Activated naive CD4-positive, alpha-beta T cell treated with anti-CD3 and anti-CD28 coated beads, Interleukin-2, amount 50 U/mL, for 24 hours (primary cell): ENCODE results near the gene TAF4.
"Not testable (repeated sequence)": the region's sequence is repeated elsewhere in the genome, so short reads cannot be mapped to it uniquely, and the experiment has no call there.

Source experiments
- H3K27ac Mint-ChIP-seq: one replicate; pipeline ENCODE4 v1.8.0; 2021; ENCODE audit warnings: mild to moderate bottlenecking, mixed read lengths
- H3K27me3 Mint-ChIP-seq: one replicate; pipeline ENCODE4 v1.8.0; 2021; ENCODE audit warnings: mixed read lengths
- H3K36me3 Mint-ChIP-seq: one replicate; pipeline ENCODE4 v1.8.0; 2021; ENCODE audit warnings: mixed read lengths
- H3K4me1 Mint-ChIP-seq: one replicate; pipeline ENCODE4 v1.8.0; 2021; ENCODE audit warnings: mixed read lengths
- H3K4me3 Mint-ChIP-seq: one replicate; pipeline ENCODE4 v1.8.0; 2021; ENCODE audit warnings: mild to moderate bottlenecking, mixed read lengths
- H3K9me3 Mint-ChIP-seq: one replicate; pipeline ENCODE4 v1.8.0; 2021; ENCODE audit warnings: mixed read lengths

TAF4 gene

DNA sequence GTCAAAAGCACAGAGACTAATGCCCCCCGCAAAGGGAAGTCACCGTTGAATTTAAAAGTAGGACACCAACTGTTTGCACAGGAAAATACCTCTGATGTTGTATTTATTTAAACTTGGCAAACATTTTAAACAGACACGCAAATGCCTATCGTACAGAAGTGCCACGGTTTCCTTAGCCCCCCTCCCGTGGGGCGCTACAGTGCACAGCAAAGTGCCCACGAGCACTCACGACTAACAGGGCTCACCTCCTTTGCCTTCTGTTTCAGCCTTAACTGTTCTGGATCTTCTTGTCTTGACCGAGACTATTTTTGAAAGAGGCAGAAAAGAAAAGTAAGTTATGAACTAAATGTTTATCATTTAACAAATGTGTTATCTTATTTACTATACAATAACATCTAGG, 67.8 kb downstream of the TAF4 start:
- no peak overlapping the region for H3K4me3 Mint-ChIP-seq
- H3K27ac Mint-ChIP-seq = no peak overlapping the region
- H3K9me3 Mint-ChIP-seq = no peaks in the 10 kb centered on the region
- H3K4me1 Mint-ChIP-seq = no peaks in the 10 kb centered on the region
- H3K27me3 Mint-ChIP-seq = no peaks in the 10 kb centered on the region
- H3K36me3 Mint-ChIP-seq = peaks cover 48% of the 10 kb centered on the region

DNA sequence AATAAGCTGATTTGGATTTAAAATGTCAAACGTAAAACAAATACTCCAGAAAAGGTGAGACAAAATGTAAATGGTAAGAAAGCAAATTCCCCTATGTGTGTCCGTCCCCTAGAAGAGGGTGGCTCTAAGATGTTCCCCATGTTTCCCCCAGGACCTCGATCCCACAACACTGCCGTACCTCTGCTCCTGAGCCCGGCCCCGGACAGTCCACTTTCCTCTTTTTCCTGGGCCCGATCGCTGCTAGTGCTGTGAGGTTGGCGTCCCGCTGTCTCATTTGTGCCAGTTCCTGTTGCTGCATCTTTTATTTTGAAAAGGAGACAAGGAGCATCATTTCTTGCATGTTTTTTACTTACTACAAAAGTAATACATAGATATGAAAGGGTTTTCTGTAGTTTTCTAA, 68.3 kb downstream of the TAF4 start:
- H3K9me3 Mint-ChIP-seq = no peaks in the 10 kb centered on the region
- H3K27ac Mint-ChIP-seq = no peak overlapping the region
- H3K36me3 Mint-ChIP-seq = peaks cover 51% of the 10 kb centered on the region
- H3K4me1 Mint-ChIP-seq = no peaks in the 10 kb centered on the region
- no peaks in the 10 kb centered on the region for H3K27me3 Mint-ChIP-seq
- no peak overlapping the region for H3K4me3 Mint-ChIP-seq

DNA sequence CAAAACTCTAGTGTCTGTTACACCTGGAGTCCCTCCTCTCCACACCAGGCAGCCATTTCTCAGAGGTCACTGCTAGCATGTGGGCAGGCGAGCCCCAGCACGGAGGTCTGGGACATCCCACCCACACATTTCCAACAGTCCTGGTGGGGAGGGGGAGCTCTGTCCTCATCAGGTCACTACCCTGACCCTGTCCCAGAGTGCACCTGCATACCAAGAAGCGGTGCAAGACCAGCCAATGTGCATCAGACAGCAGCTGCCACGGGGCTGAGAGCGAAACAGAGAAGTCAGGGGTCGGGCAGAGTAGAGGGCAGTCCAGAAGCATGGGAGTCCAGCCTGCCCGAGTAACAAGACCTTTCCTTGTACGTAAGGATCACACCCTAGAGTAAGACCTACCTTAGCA, 71.1 kb downstream of the TAF4 start:
- no peak overlapping the region for H3K27ac Mint-ChIP-seq
- H3K4me1 Mint-ChIP-seq = no peaks in the 10 kb centered on the region
- H3K4me3 Mint-ChIP-seq = no peak overlapping the region
- H3K36me3 Mint-ChIP-seq = peaks cover 65% of the 10 kb centered on the region
- H3K27me3 Mint-ChIP-seq = no peaks in the 10 kb centered on the region
- peaks cover 9% of the 10 kb centered on the region for H3K9me3 Mint-ChIP-seq

DNA sequence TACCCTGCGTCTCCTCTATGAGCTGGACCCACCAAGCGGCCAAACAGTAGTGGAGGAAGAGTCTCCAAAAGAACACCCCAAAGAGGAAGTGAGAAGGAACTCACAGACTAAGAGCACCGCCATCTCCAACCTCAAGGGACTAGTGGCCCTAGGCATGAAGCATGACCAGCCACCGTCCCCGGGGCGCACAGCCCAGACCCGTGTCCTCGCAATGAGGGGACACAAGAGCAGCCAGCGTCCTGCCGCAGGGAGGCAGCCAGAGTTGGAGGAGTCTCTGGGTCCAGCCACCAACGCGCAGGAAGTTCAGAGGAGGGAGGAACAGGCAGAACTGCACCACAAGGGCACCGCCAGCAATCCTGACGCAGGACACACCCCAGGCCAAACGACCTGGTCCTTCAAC, 72.6 kb downstream of the TAF4 start:
- Mint-ChIP-seq H3K27me3 (no peaks in the 10 kb centered on the region), H3K9me3 (peaks cover 9% of the 10 kb centered on the region), H3K4me1 (no peaks in the 10 kb centered on the region), H3K36me3 (peaks cover 71% of the 10 kb centered on the region), H3K4me3 (no peak overlapping the region), H3K27ac (peak overlapping the region; percentile 46)

DNA sequence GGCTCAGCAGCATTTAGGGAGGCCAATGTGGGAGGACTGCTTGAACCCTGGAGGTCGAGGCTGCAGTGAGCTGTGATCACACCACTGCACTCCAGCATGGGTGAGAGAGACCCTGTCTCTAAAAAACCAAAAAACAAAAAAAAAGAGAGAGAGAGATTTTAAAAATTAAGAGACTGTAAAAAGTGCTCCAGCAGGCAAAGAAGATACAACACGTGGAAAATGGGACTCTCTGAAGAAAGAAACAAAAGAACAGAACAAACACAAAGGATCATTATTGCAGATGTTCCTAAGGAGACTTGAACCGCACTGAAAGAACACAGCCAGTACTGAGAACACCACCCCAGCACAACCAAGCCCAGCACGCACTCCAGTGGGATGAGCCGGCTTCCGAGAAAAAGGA, 74.2 kb downstream of the TAF4 start:
- Mint-ChIP-seq H3K4me3 (no peak overlapping the region), H3K36me3 (peaks cover 69% of the 10 kb centered on the region), H3K27ac (no peak overlapping the region)

DNA sequence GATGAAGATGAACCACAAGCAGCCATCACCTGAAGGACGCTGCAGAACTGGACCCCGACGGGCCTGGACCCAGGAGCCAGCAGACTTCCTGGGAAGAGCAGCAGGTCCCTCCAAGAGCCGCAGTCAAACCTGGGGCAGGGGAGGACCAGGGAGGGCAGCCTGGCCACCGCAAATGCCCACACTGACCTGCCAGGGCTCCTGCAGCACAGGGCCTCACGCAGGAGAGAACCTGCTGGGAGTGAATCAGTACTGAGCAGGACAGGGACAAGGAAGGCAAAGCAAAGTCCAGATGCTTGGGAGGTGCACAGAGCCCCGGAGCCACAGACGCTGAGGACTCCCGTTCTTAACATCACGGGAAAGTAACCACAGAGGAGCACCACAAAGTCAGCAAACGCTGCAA, 75.2 kb downstream of the TAF4 start:
- Mint-ChIP-seq H3K27me3 (no peaks in the 10 kb centered on the region), H3K9me3 (peaks cover 9% of the 10 kb centered on the region), H3K4me1 (peaks cover 4% of the 10 kb centered on the region), H3K27ac (no peak overlapping the region), H3K4me3 (no peak overlapping the region), H3K36me3 (peaks cover 67% of the 10 kb centered on the region)

More for the DNA sequence above, 74.2 kb downstream of the TAF4 start:
- peaks cover 2% of the 10 kb centered on the region for H3K4me1 Mint-ChIP-seq
- H3K27me3 Mint-ChIP-seq = no peaks in the 10 kb centered on the region
- peaks cover 9% of the 10 kb centered on the region for H3K9me3 Mint-ChIP-seq

DNA sequence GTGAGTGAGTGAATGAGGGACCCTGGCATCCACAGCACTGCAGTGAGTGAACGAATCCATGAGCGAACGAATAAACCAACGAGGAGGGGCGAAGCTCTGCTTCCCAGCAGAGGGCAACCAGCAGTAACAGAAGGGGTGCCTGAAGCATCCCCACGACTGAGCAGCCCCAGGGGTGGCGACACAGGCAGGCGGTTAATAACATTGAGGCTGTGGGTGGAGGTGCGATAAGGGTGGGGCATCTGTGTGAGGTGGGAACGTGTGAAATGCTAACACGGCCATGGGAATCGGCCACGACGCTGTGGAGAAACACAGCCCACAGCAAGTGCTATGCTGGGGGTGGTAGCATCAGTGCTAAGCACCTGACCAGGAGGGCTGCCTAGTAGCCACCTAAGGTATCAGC, 75.9 kb downstream of the TAF4 start:
- H3K27ac Mint-ChIP-seq = no peak overlapping the region
- no peaks in the 10 kb centered on the region for H3K27me3 Mint-ChIP-seq
- peaks cover 61% of the 10 kb centered on the region for H3K36me3 Mint-ChIP-seq
- H3K4me3 Mint-ChIP-seq = peak overlapping the region; percentile 30
- H3K9me3 Mint-ChIP-seq = peaks cover 9% of the 10 kb centered on the region
- peaks cover 4% of the 10 kb centered on the region for H3K4me1 Mint-ChIP-seq

DNA sequence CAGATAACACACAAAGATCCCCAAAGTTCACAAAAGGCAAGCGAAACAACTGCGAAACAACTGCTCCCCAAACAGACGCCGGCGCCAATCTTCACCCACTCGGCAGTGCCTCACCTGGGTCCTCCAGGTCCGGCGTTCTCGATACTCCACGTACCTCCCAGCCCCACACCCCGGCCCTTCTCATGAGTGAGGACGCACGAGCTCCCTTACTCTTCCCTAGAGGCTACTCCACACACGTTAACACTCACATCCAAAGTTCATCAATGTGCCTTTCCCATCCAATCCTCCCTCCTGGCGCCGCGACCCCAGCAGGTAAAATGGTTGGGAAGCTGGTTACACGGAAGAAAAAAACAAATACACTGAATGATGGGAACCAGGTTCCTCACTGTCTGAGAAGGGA, 77.0 kb downstream of the TAF4 start:
- H3K4me3 Mint-ChIP-seq = no peak overlapping the region

DNA sequence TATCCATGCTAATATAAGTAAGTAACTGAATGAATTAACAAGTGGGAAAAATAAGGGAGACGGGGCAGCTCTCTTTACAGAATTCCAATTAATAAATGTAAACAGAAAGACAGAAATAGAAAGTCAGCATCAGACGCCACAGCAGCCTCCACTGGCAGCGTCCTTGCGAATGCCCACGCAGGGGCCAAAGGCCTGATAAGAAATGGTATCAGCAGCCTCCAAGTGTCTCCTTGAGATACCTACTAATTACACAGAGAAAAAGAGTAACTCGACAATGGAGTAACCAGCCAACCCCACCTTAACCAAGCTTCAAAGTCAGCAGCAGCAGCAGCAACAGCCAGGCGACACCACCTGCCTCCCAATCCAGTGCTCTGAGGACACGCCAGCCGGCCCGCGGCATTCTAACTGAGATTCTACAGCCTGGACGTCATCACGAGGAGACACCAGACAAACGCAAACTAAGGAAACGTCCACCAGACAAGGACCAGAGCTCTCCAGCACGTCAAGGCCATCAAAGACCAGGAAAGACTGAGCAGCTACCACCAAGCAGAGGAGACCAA, 78.8 kb downstream of the TAF4 start:
- Mint-ChIP-seq H3K9me3 (peaks cover 6% of the 10 kb centered on the region), H3K4me1 (peaks cover 21% of the 10 kb centered on the region), H3K36me3 (peaks cover 46% of the 10 kb centered on the region), H3K4me3 (no peak overlapping the region), H3K27me3 (no peaks in the 10 kb centered on the region), H3K27ac (no peak overlapping the region)

More for the DNA sequence above, 77.0 kb downstream of the TAF4 start:
- Mint-ChIP-seq H3K9me3 (peaks cover 9% of the 10 kb centered on the region), H3K36me3 (peaks cover 60% of the 10 kb centered on the region), H3K27me3 (no peaks in the 10 kb centered on the region), H3K4me1 (peaks cover 13% of the 10 kb centered on the region), H3K27ac (no peak overlapping the region)

DNA sequence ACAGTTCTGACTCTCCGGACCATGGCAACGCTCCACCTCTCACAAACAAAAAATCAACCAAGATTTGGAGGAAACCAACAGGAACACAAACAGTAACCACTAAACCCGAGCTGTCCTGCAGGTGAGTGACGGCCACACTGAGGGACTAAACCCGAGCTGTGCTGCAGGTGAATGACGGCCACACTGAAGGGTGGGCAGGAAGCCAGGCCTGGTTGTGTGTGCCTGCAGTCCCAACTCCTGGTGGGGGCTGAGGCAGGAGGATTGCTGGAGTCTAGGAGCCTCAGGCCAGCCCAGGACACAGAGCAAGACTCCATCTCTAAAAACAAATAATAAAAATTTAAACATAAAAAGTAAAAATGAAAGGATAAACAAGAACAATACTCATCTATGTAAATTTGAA, 80.6 kb downstream of the TAF4 start:
- no peaks in the 10 kb centered on the region for H3K27me3 Mint-ChIP-seq
- no peak overlapping the region for H3K4me3 Mint-ChIP-seq
- peaks cover 30% of the 10 kb centered on the region for H3K4me1 Mint-ChIP-seq
- H3K36me3 Mint-ChIP-seq = peaks cover 36% of the 10 kb centered on the region
- H3K27ac Mint-ChIP-seq = no peak overlapping the region
- H3K9me3 Mint-ChIP-seq = no peaks in the 10 kb centered on the region

DNA sequence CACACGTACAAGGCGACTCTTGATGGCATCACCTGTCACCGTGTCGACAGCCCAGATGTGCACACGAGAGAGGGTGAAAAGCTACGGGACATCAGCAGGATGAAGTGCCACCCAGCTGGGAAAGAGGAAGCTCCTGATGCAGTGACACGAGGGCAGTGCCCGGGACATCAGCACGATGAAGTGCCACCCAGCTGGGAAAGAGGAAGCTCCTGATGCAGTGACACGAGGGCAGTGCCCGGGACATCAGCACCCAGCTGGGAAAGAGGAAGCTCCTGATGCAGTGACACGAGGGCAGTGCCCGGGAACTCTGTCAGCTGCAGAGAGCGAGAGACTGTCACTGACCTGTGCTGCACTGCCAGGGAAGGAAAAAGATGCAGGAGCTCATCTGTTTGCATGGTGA, 81.2 kb downstream of the TAF4 start:
- H3K27me3 Mint-ChIP-seq, H3K9me3 Mint-ChIP-seq, H3K4me3 Mint-ChIP-seq, H3K27ac Mint-ChIP-seq: not testable (repeated sequence)
- H3K36me3 Mint-ChIP-seq = peaks cover 31% of the 10 kb centered on the region
- peaks cover 30% of the 10 kb centered on the region for H3K4me1 Mint-ChIP-seq

DNA sequence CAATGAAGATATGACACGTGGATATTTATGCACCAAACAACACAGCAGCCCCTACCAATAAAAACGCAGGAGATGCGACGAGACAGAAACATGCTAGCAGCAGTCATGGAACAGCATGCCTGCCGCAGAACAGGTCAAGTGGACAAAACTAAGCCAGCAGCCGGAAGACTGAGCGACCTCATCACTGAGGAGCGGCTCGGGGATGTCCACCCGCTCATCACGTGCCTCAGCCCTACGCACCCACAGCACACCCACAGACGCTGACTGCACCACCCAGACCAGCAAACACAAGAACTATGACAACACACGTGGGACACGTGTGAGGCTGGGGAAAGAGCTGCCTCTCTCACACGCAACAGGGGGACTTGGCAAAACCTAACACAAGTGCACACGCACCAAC, 81.7 kb downstream of the TAF4 start:
- Mint-ChIP-seq H3K4me3 (no peak overlapping the region), H3K4me1 (peaks cover 30% of the 10 kb centered on the region), H3K27ac (no peak overlapping the region), H3K9me3 (no peaks in the 10 kb centered on the region), H3K27me3 (no peaks in the 10 kb centered on the region), H3K36me3 (peaks cover 29% of the 10 kb centered on the region)

DNA sequence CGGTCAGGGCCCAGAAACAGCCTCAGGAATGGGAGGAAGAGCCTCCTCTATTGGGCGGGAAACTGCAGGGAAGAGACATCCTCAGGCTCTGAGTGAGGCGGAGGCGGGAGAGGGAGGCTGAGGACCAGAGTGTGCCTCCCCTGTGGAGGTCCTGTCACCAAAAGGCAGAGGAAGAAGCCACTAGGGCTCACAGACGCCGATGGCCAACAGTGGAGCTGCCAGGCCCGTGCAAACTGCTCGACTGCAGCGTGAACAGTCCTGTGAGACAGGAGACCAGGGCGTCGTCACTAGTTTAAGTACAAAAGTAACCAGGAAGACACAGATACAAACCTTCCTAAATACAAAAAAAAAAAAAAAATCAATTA, 82.7 kb downstream of the TAF4 start:
- Mint-ChIP-seq H3K9me3 (no peaks in the 10 kb centered on the region), H3K4me3 (no peak overlapping the region), H3K27me3 (no peaks in the 10 kb centered on the region), H3K36me3 (peaks cover 23% of the 10 kb centered on the region), H3K27ac (no peak overlapping the region), H3K4me1 (peaks cover 30% of the 10 kb centered on the region)

DNA sequence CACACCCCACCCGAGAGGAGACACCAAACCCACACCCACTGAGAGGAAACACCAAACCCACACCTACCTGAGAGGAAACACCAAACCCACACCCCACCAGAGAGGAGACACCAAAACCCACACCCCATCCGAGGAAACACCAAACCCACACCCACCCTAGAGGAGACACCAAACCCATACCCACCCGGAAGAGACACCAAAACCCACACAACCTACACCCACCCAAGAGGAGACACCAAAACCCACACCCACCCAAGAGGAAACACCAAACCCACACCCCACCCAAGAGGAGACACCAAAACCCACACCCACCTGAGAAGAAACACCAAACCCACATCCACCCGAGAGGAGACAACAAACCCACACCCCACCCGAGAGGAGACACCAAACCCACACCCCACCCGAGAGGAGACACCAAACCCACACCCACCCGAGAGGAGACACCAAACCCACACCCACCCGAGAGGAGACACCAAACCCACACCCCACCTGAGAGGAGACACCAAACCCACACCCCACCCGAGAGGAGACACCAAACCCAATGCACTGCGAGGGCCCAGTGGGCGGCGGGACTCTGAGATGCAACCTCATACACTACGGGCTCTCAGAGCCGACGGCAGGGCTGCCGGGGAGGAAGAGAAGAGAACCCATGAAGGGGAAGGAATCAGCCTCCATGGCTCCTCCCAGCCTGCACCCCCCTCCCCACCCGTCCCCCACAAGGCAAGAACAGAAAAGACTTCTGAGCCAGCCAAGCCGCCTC, 83.3 kb downstream of the TAF4 start:
- H3K4me3 Mint-ChIP-seq = no peak overlapping the region
- H3K36me3 Mint-ChIP-seq = peaks cover 20% of the 10 kb centered on the region
- H3K4me1 Mint-ChIP-seq = peaks cover 30% of the 10 kb centered on the region
- peak overlapping the region; percentile 41 for H3K27ac Mint-ChIP-seq
- no peaks in the 10 kb centered on the region for H3K9me3 Mint-ChIP-seq
- no peaks in the 10 kb centered on the region for H3K27me3 Mint-ChIP-seq

DNA sequence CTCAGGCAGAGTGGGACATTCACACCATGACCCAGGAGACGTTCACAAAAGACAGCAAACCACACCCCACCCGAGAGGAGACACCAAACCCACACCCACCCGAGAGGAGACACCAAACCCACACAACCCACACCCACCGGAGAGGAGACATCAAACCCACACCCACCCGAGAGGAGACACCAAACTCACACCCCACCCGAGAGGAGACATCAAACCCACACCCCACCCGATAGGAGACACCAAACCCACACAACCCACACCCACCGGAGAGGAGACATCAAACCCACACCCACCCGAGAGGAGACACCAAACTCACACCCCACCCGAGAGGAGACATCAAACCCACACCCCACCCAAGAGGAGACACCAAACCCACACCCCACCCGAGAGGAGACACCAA, 84.0 kb downstream of the TAF4 start:
- Mint-ChIP-seq H3K4me1 (peaks cover 30% of the 10 kb centered on the region), H3K36me3 (peaks cover 16% of the 10 kb centered on the region)
- not testable (repeated sequence) for H3K4me3 Mint-ChIP-seq, H3K27me3 Mint-ChIP-seq, H3K9me3 Mint-ChIP-seq, H3K27ac Mint-ChIP-seq

DNA sequence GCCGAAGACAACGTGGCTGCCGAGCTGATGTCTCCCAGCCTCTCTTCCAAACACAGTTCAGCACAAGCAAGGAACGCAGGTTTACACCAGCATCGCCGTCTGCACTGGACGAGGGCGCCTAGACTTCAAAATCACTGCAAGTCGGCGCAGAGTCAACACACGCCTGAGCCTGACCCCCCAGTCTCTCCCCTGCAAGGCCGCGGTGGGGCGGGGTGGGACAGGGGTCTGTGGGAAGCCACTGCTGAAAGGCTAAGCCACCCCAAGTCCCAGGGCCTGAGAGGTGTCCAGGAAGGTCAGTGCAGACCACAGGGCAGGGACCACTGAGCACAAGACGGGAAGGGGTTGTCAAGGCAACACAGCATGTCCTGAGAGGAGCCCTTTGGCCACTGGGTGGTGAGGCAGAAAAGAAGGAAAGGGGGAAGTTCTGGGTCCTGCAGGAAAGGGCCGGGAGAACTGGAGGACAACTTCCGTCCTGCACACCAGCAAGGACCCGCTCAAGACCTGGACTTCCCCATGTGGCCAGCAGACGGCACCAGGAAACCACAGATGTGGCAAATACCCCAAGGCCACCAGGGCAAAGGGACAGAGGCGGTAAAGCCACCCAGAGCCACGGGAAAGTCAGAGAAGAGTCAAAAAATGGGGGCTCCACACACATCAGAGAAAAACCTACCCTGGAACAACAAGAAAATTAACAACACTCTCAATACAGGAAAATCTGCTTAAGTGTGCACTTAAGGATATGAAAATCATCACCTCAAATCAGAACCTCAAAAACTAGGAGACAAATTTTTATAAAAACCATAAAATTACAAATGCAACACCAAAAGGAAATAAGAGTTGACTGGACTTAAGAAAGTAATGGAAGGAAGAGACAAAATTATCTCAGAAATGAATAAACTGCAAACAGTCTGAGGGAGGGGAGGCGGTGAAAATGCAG, 84.8 kb downstream of the TAF4 start:
- Mint-ChIP-seq H3K27ac (peak overlapping the region; percentile 70), H3K4me3 (no peak overlapping the region), H3K9me3 (no peaks in the 10 kb centered on the region), H3K4me1 (peaks cover 26% of the 10 kb centered on the region), H3K36me3 (peaks cover 16% of the 10 kb centered on the region), H3K27me3 (no peaks in the 10 kb centered on the region)
